WTC11 (cell line): Measurements from ENCODE around the gene NRN1L. TPM values are rescaled to one million over a fixed set of nuclear protein-coding genes. Genes with fewer than 3 reads are reported as not detected.
A peak's percentile ranks its signal among the peaks of the same experiment; 100 is the strongest.

Experiments used
- ATAC-seq: fragments of 200-7000 bp; cut with Tn5 transposase; 2 replicates; pipeline ENCODE4 v1.10.0; 2021; ENCODE audit warnings: mild to moderate bottlenecking, moderate library complexity
- CTCF ChIA-PET: fragments of 300-600 bp; sonication (Branson Sonifier 250); formaldehyde crosslinking; loops from one replicate; lab custom pipeline; 2021; ENCODE audit warnings: antibody characterized with exemption; lab: Charles Lee
- POLR2A ChIA-PET: fragments of 350-600 bp; sonication (Branson Sonifier 250); formaldehyde crosslinking; loops from one replicate; lab custom pipeline; 2021; ENCODE audit warnings: antibody characterized with exemption; lab: Charles Lee
- DNase-seq: peaks from one replicate; pipeline ENCODE4 v3.0.0; 2021; ENCODE audit warnings: low spot score
- H3K27ac Mint-ChIP-seq: 2 replicates; pipeline ENCODE4 v1.8.0; 2021; ENCODE audit warnings: mixed read lengths
- H3K27me3 Mint-ChIP-seq: 2 replicates; pipeline ENCODE4 v1.8.0; 2021; ENCODE audit warnings: low read depth, mild to moderate bottlenecking, moderate library complexity, mixed read lengths
- H3K36me3 Mint-ChIP-seq: 2 replicates; pipeline ENCODE4 v1.8.0; 2021; ENCODE audit warnings: mixed read lengths
- H3K4me1 Mint-ChIP-seq: 2 replicates; pipeline ENCODE4 v1.8.0; 2022; ENCODE audit warnings: mixed read lengths
- H3K4me3 Mint-ChIP-seq: 2 replicates; pipeline ENCODE4 v1.8.0; 2021; ENCODE audit warnings: mild to moderate bottlenecking, moderate library complexity, mixed read lengths
- H3K9me3 Mint-ChIP-seq: 2 replicates; pipeline ENCODE4 v1.8.0; 2021; ENCODE audit warnings: mixed read lengths
- EMX1 ChIP-seq: fragments of 250-450 bp; sonication (Bioruptor Pico); IDR thresholded peaks from 2 replicates; pipeline ENCODE4 v1.8.0; 2021; ENCODE audit warnings: mild to moderate bottlenecking
- ESRRA ChIP-seq: sonication (generic); formaldehyde crosslinking; IDR thresholded peaks from 2 replicates; pipeline ENCODE4 v1.8.1; 2022; ENCODE audit warnings: mild to moderate bottlenecking, missing genetic modification reagents, borderline replicate concordance
- FOXK1 ChIP-seq: sonication (generic); formaldehyde crosslinking; IDR thresholded peaks from 2 replicates; pipeline ENCODE4 v1.8.0; 2022; ENCODE audit warnings: mild to moderate bottlenecking, moderate library complexity, missing genetic modification reagents
- GABPB1 ChIP-seq: sonication (generic); formaldehyde crosslinking; IDR thresholded peaks from 2 replicates; pipeline ENCODE4 v1.8.1; 2023; ENCODE audit warnings: mild to moderate bottlenecking, missing genetic modification reagents
- JAZF1 ChIP-seq: fragments of 250-450 bp; sonication (Bioruptor Pico); IDR thresholded peaks from 2 replicates; pipeline ENCODE4 v1.9.0; 2021; ENCODE audit warnings: moderate library complexity, mild to moderate bottlenecking, inconsistent platforms
- OVOL2 ChIP-seq: fragments of 250-450 bp; sonication (Bioruptor Pico); IDR thresholded peaks from 2 replicates; pipeline ENCODE4 v1.9.0; 2021; ENCODE audit warnings: mild to moderate bottlenecking, borderline replicate concordance
- RELA ChIP-seq: sonication (generic); formaldehyde crosslinking; IDR thresholded peaks from 2 replicates; pipeline ENCODE4 v1.8.1; 2022; ENCODE audit warnings: missing genetic modification reagents, mild to moderate bottlenecking, borderline replicate concordance
- SP1 ChIP-seq: sonication (generic); formaldehyde crosslinking; conservative IDR thresholded peaks from 2 replicates; pipeline ENCODE4 v1.8.1; 2022; ENCODE audit warnings: missing genetic modification reagents
- TEAD4 ChIP-seq: sonication (generic); formaldehyde crosslinking; IDR thresholded peaks from 2 replicates; pipeline ENCODE4 v1.8.0; 2022; ENCODE audit warnings: mild to moderate bottlenecking, missing genetic modification reagents
- ZNF396 ChIP-seq: fragments of 250-450 bp; sonication (Bioruptor Pico); IDR thresholded peaks from 2 replicates; pipeline ENCODE4 v1.8.0; 2021; ENCODE audit warnings: mild to moderate bottlenecking, moderate library complexity, borderline replicate concordance
- total RNA-seq: library from RNA; stranded (reverse); gene quantifications from 3 replicates; pipeline ENCODE4 v1.2.3, GENCODE V29; 2021
- TF ChIP-seq, protein P1 (sequence below): fragments of 250-450 bp; sonication (Bioruptor Pico); IDR thresholded peaks from 2 replicates; pipeline ENCODE4 v1.8.0; 2021; ENCODE audit warnings: mild to moderate bottlenecking
- TF ChIP-seq, protein P2 (sequence below): sonication (generic); formaldehyde crosslinking; IDR thresholded peaks from 2 replicates; pipeline ENCODE4 v1.8.0; 2022; ENCODE audit warnings: mild to moderate bottlenecking, missing genetic modification reagents
- TF ChIP-seq, protein P3 (sequence below): sonication (generic); formaldehyde crosslinking; IDR thresholded peaks from 2 replicates; pipeline ENCODE4 v1.8.0; 2022; ENCODE audit warnings: mild to moderate bottlenecking, missing genetic modification reagents
- TF ChIP-seq, protein P4 (sequence below): sonication (generic); formaldehyde crosslinking; IDR thresholded peaks from 2 replicates; pipeline ENCODE4 v1.8.1; 2023; ENCODE audit warnings: mild to moderate bottlenecking, missing genetic modification reagents, borderline replicate concordance
- TF ChIP-seq, protein P5 (sequence below): sonication (generic); formaldehyde crosslinking; IDR thresholded peaks from 2 replicates; pipeline ENCODE4 v1.8.0; 2023; ENCODE audit warnings: mild to moderate bottlenecking, missing genetic modification reagents
- TF ChIP-seq, protein P6 (sequence below): sonication (generic); formaldehyde crosslinking; IDR thresholded peaks from 2 replicates; pipeline ENCODE4 v1.8.1; 2023; ENCODE audit warnings: mild to moderate bottlenecking, moderate library complexity, missing genetic modification reagents

The NRN1L gene
- total RNA-seq, 1 experiment from 2014 or later, result 12.4 TPM

DNA sequence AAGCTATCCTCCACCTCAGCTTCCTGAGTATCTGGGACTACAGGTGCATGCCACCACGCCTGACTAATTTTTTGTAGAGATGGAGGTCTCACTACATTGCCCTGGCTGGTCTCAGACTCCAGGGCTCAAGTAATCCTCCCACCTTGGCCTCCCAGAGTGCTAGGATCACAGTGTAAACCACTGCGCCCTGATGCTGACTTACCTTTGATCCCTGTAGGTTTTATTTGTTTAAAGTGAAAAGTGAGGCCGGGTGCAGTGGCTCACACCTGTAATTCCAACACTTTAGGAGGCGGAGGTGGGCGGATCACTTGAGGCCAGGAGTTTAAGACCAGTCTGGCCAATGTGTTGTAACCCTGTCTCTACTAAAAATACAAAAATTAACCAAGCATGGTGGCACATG is 17.0 kb downstream of the NRN1L start:
- Mint-ChIP-seq H3K36me3 (peaks cover 8% of the 10 kb centered on the region), H3K27me3 (no peaks in the 10 kb centered on the region), H3K4me1 (no peaks in the 10 kb centered on the region), H3K27ac (no peak overlapping the region), H3K9me3 (no peaks in the 10 kb centered on the region)
- no peak for DNase-seq
- ATAC-seq, result no peak
- TF ChIP-seq, protein P1, sequence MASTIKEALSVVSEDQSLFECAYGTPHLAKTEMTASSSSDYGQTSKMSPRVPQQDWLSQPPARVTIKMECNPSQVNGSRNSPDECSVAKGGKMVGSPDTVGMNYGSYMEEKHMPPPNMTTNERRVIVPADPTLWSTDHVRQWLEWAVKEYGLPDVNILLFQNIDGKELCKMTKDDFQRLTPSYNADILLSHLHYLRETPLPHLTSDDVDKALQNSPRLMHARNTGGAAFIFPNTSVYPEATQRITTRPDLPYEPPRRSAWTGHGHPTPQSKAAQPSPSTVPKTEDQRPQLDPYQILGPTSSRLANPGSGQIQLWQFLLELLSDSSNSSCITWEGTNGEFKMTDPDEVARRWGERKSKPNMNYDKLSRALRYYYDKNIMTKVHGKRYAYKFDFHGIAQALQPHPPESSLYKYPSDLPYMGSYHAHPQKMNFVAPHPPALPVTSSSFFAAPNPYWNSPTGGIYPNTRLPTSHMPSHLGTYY (CRISPR knock-in tag), result no peak
- TF ChIP-seq OVOL2 (CRISPR knock-in tag) (no peak), EMX1 (CRISPR knock-in tag) (no peak)
- TF ChIP-seq, all 79 proteins: peak for 0
- no peak overlapping the region for H3K4me3 Mint-ChIP-seq
- CTCF ChIA-PET, result interaction anchor here (0.6 kb wide), 1 partner anchor 326 kb away, joined by 3 read pairs; no protein-coding TSS in a partner anchor
- POLR2A ChIA-PET, result no interaction called here

DNA sequence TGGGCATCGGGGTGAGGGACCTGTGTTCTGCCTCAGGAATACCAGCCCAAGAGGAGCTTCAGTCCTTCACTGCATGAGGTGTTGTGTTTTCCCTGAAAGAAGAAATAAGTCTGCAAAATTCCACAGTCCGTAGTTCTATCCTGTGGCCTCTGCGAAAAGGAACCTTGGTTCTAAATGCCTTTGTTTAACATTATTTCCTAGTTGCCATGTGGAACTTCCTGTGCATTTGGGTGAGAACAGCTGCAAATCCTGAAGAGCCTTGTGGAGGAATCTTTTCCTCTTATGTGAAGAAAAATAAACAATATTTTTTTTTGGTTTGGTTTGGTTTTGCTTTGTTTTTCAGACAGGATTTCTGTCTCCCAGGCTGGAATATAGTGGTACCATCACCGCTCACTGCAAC is 18.1 kb downstream of the NRN1L start:
- POLR2A ChIA-PET, result no interaction called here
- DNase-seq (no peak), ATAC-seq (no peak)
- H3K4me1 Mint-ChIP-seq, result no peaks in the 10 kb centered on the region
- H3K36me3 Mint-ChIP-seq, result peaks cover 8% of the 10 kb centered on the region
- no peak overlapping the region for H3K4me3 Mint-ChIP-seq
- TF ChIP-seq JAZF1 (CRISPR knock-in tag) (no peak), SP1 (no peak), RELA (CRISPR knock-in tag) (no peak), FOXK1 (CRISPR knock-in tag) (no peak), GABPB1 (CRISPR knock-in tag) (no peak), ESRRA (CRISPR knock-in tag) (no peak), ZNF396 (CRISPR knock-in tag) (no peak), TEAD4 (CRISPR knock-in tag) (no peak)
- TF ChIP-seq, protein P2, sequence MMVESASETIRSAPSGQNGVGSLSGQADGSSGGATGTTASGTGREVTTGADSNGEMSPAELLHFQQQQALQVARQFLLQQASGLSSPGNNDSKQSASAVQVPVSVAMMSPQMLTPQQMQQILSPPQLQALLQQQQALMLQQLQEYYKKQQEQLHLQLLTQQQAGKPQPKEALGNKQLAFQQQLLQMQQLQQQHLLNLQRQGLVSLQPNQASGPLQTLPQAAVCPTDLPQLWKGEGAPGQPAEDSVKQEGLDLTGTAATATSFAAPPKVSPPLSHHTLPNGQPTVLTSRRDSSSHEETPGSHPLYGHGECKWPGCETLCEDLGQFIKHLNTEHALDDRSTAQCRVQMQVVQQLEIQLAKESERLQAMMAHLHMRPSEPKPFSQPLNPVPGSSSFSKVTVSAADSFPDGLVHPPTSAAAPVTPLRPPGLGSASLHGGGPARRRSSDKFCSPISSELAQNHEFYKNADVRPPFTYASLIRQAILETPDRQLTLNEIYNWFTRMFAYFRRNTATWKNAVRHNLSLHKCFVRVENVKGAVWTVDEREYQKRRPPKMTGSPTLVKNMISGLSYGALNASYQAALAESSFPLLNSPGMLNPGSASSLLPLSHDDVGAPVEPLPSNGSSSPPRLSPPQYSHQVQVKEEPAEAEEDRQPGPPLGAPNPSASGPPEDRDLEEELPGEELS, result no peak
- TF ChIP-seq, protein P3, sequence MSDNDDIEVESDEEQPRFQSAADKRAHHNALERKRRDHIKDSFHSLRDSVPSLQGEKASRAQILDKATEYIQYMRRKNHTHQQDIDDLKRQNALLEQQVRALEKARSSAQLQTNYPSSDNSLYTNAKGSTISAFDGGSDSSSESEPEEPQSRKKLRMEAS (CRISPR knock-in tag), result no peak
- TF ChIP-seq, protein P4, sequence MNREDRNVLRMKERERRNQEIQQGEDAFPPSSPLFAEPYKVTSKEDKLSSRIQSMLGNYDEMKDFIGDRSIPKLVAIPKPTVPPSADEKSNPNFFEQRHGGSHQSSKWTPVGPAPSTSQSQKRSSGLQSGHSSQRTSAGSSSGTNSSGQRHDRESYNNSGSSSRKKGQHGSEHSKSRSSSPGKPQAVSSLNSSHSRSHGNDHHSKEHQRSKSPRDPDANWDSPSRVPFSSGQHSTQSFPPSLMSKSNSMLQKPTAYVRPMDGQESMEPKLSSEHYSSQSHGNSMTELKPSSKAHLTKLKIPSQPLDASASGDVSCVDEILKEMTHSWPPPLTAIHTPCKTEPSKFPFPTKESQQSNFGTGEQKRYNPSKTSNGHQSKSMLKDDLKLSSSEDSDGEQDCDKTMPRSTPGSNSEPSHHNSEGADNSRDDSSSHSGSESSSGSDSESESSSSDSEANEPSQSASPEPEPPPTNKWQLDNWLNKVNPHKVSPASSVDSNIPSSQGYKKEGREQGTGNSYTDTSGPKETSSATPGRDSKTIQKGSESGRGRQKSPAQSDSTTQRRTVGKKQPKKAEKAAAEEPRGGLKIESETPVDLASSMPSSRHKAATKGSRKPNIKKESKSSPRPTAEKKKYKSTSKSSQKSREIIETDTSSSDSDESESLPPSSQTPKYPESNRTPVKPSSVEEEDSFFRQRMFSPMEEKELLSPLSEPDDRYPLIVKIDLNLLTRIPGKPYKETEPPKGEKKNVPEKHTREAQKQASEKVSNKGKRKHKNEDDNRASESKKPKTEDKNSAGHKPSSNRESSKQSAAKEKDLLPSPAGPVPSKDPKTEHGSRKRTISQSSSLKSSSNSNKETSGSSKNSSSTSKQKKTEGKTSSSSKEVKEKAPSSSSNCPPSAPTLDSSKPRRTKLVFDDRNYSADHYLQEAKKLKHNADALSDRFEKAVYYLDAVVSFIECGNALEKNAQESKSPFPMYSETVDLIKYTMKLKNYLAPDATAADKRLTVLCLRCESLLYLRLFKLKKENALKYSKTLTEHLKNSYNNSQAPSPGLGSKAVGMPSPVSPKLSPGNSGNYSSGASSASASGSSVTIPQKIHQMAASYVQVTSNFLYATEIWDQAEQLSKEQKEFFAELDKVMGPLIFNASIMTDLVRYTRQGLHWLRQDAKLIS (CRISPR knock-in tag), result no peak
- TF ChIP-seq, protein P5, sequence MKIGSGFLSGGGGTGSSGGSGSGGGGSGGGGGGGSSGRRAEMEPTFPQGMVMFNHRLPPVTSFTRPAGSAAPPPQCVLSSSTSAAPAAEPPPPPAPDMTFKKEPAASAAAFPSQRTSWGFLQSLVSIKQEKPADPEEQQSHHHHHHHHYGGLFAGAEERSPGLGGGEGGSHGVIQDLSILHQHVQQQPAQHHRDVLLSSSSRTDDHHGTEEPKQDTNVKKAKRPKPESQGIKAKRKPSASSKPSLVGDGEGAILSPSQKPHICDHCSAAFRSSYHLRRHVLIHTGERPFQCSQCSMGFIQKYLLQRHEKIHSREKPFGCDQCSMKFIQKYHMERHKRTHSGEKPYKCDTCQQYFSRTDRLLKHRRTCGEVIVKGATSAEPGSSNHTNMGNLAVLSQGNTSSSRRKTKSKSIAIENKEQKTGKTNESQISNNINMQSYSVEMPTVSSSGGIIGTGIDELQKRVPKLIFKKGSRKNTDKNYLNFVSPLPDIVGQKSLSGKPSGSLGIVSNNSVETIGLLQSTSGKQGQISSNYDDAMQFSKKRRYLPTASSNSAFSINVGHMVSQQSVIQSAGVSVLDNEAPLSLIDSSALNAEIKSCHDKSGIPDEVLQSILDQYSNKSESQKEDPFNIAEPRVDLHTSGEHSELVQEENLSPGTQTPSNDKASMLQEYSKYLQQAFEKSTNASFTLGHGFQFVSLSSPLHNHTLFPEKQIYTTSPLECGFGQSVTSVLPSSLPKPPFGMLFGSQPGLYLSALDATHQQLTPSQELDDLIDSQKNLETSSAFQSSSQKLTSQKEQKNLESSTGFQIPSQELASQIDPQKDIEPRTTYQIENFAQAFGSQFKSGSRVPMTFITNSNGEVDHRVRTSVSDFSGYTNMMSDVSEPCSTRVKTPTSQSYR, result no peak
- TF ChIP-seq, protein P6, sequence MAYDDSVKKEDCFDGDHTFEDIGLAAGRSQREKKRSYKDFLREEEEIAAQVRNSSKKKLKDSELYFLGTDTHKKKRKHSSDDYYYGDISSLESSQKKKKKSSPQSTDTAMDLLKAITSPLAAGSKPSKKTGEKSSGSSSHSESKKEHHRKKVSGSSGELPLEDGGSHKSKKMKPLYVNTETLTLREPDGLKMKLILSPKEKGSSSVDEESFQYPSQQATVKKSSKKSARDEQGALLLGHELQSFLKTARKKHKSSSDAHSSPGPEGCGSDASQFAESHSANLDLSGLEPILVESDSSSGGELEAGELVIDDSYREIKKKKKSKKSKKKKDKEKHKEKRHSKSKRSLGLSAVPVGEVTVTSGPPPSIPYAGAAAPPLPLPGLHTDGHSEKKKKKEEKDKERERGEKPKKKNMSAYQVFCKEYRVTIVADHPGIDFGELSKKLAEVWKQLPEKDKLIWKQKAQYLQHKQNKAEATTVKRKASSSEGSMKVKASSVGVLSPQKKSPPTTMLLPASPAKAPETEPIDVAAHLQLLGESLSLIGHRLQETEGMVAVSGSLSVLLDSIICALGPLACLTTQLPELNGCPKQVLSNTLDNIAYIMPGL (CRISPR knock-in tag), result no peak
- peak overlapping the region; percentile 65; the same call in 1 of the 2 replicates for H3K27ac Mint-ChIP-seq
- CTCF ChIA-PET, result interaction anchor here (1.1 kb wide), 1 partner anchor 19 kb away, joined by 4 read pairs; no protein-coding TSS in a partner anchor
- H3K9me3 Mint-ChIP-seq, result no peaks in the 10 kb centered on the region
- no peaks in the 10 kb centered on the region for H3K27me3 Mint-ChIP-seq
